ENCODE data around the gene WNT4.

Gene WNT4

GRCh38 chr1:22163564-22163963 lies 20.7 kb upstream of the WNT4 start:
- no peak for DNase-seq

GRCh38 chr1:22163137-22163536 lies 20.2 kb upstream of the WNT4 start:
- no peak for DNase-seq

GRCh38 chr1:22159891-22160290 lies 17.0 kb upstream of the WNT4 start:
- DNase-seq = no peak

- no peak for DNase-seq
Measured at GRCh38 chr1:22158654-22159053, 15.8 kb upstream of the WNT4 start.

GRCh38 chr1:22157359-22157966 lies 14.6 kb upstream of the WNT4 start:
- no peak for DNase-seq

GRCh38 chr1:22155517-22155916 lies 12.6 kb upstream of the WNT4 start:
- DNase-seq = no peak

- no peak for DNase-seq
Measured at GRCh38 chr1:22154626-22155025, 11.7 kb upstream of the WNT4 start.

GRCh38 chr1:22153660-22154437 lies 11.0 kb upstream of the WNT4 start:
- DNase-seq = no peak

GRCh38 chr1:22150923-22151322 lies 8.0 kb upstream of the WNT4 start:
- DNase-seq = no peak

GRCh38 chr1:22142315-22143064 lies 407 bp downstream of the WNT4 start:
- DNase-seq = no peak

GRCh38 chr1:22141554-22142314 lies 1.2 kb downstream of the WNT4 start:
- no peak for DNase-seq

GRCh38 chr1:22140694-22141093 lies 2.2 kb downstream of the WNT4 start:
- DNase-seq = no peak

GRCh38 chr1:22139817-22140216 lies 3.1 kb downstream of the WNT4 start:
- no peak for DNase-seq

GRCh38 chr1:22139066-22139594 lies 3.8 kb downstream of the WNT4 start:
- no peak for DNase-seq

GRCh38 chr1:22137004-22137720 lies 5.7 kb downstream of the WNT4 start:
- DNase-seq = no peak

- no peak for DNase-seq
Measured at GRCh38 chr1:22133931-22134324, 9.0 kb downstream of the WNT4 start.

GRCh38 chr1:22133247-22133930 lies 9.5 kb downstream of the WNT4 start:
- DNase-seq = no peak

GRCh38 chr1:22132517-22133235 lies 10.2 kb downstream of the WNT4 start:
- peak; percentile 61 for DNase-seq

- no peak for DNase-seq
Measured at GRCh38 chr1:22131875-22132486, 10.9 kb downstream of the WNT4 start.

- no peak for DNase-seq
Measured at GRCh38 chr1:22131062-22131461, 11.8 kb downstream of the WNT4 start.
